Fibroblast of peridontal ligament (primary cell): Measurements from ENCODE around the gene KPNA4.
"Not testable (repeated sequence)": the region's sequence is repeated elsewhere in the genome, so short reads cannot be mapped to it uniquely, and the experiment has no call there.

Experiments used
- DNase-seq: peaks from one replicate; pipeline ENCODE4 v3.0.0-alpha.2; 2010; ENCODE audit errors: extremely low read depth

Gene KPNA4

DNA sequence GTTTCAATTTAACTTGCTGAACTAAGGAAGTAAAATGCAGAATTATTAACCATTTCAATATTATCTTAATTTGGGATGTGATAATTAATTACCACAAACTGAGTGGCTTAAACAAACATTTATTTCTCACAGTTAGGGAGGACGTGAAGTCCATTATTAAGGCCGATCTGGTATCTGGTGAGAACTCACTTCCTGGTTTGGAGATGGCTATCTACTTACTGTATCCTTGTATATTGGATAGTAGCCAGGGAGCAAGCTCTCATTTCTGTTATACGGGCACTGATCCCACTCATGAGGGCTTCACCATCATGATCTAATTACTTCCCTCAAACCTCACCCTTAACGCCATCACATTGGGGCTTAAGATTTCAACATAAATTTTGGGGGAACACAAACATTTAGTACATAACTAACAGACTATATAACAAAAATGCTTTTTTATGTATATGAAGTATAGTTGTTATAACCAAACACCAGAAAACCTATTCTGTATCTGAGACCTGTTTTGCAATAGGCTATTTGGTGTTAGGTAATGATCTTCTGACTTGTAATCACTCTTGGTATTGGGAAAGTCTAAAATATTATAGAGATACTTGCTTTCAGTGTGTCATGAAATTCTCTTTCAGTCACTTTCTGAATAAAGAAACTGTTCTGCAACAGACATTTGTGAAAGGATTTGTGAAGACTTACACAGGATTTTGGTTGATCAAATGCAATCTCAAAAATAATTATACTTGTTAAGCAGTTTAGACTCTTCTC, 4.7 kb upstream of the KPNA4 start:
- DNase-seq = peak; percentile 26

- DNase-seq = no peak
These were observed 3.6 kb upstream of the KPNA4 start for GRCh38 chr3:160568989-160569388.

DNA sequence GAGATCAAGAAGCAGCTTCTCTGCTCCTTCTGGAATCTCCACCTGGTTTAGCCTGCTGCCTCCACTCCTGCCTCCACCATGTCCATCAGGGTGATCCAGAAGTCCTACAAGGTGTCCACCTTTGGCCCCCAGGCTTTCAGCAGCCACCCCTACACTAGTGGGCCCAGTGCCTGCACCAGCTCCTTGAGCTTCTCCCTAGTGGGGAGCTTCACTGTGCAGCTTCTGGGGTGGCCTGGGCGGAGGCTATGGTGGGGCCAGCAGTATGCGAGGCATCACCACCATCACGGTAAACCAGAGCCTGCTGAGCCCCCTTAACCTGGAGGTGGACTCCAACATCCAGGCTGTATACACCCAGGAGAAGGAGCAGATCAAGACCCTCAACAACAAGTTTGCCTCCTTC, 2.4 kb upstream of the KPNA4 start:
- no peak for DNase-seq

GRCh38 chr3:160566499-160566898, 1.1 kb upstream of the KPNA4 start:
- no peak for DNase-seq

GRCh38 chr3:160564949-160565441, 376 bp downstream of the KPNA4 start:
- DNase-seq = peak; percentile 50

GRCh38 chr3:160564258-160564911, 986 bp downstream of the KPNA4 start:
- no peak for DNase-seq

DNA sequence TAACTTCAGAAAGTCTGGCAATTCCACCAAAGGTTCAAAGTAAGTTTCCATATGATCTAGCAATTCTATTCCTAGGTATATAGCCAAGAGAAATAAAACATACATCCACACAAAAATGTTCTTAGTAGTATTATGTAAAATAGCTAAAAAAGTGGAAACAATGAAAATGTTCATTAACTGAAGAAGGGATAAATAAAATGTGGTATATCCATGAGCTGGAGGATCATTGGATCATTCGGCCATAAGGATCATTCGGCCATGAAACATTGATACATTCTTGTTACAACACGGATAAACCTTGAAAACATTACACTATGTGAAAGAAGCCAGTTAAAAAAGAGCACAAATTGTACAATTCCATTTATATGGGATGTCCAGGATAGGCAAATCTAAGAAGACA, 2.4 kb downstream of the KPNA4 start:
- no peak for DNase-seq

- no peak for DNase-seq
These were observed 7.8 kb downstream of the KPNA4 start for GRCh38 chr3:160557571-160557970.

- DNase-seq = no peak
These were observed 9.2 kb downstream of the KPNA4 start for GRCh38 chr3:160556141-160556540.

GRCh38 chr3:160554980-160555379, 10.4 kb downstream of the KPNA4 start:
- no peak for DNase-seq

GRCh38 chr3:160553827-160554226, 11.5 kb downstream of the KPNA4 start:
- no peak for DNase-seq

- no peak for DNase-seq
These were observed 18.6 kb downstream of the KPNA4 start for GRCh38 chr3:160546727-160547126.

DNA sequence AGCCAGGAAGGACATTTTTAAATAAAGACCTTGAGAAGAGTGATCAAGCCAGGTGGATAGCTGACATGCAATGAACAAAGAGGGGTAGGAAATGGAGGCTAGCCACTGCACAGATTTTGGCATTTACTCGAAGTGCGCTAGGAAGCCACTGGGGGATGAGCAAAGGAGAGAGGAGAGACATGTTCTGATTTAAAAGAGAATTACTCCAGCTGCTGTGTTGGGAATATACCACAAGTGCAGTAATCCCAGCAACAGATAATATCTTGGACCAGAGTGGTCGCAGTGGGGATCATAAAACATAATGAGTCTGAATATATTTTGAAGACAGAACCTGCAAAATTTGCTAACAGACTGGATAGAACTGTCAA, 19.9 kb downstream of the KPNA4 start:
- DNase-seq = no peak

GRCh38 chr3:160544844-160545503, 20.4 kb downstream of the KPNA4 start:
- peak; percentile 40 for DNase-seq

GRCh38 chr3:160540551-160540950, 24.8 kb downstream of the KPNA4 start:
- DNase-seq = peak; percentile 23

DNA sequence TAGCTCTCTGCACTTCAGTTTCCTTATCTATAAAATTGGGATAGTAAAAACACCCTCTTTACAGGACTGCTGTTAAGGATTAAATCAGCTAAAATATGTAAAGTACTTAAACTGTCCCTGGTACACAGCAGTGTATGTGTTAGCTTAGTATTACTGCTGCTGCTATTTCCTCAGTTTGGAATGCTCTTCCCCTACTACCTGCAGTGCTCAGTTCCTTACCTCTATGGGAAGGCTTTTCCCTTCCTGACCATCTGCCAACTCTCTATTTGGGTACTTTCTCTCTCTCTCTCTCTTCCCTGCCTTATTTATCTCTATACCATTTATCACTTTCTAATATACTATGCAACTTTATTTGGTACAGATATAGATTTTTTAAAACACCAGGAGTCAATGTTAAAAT, 26.5 kb downstream of the KPNA4 start:
- DNase-seq = no peak

DNA sequence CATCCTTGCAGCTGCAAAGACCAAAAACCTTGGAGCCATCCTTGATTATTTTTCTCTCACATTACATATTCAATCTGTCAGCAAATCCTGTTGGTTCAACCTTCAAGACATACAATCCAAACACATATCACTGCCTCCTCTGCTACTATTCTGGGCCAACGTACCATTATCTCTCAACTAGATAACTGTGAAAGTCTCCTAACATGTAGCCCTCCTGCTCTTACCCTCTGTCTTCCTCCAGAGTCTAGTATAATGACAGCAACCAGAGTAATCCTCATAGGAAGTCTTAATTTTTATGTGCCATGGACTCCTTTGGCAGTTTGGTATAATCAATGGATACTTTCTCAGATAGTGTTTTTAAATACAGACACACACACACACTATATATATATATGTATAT, 27.6 kb downstream of the KPNA4 start:
- no peak for DNase-seq

DNA sequence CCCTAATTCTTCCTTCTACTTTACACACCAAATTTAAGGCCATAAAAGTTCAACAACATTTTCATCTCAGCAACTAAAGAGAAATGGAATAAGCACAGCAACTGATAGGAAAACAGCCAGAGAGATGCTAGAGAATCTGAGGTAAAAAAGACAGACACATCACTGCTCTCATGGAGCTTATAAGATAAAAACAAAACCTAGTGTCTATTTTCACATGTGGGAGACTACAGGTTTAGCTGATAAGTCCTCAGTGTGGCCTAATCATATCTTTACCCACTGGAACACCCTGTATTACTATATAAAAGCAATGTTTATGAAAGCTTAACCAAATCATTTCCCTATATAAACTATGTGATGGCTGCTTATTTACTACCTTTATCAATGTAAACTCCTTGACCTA, 33.0 kb downstream of the KPNA4 start:
- DNase-seq = no peak

- DNase-seq = no peak
These were observed 34.1 kb downstream of the KPNA4 start for GRCh38 chr3:160531311-160531710.

- not testable (repeated sequence) for DNase-seq
These were observed 49.0 kb downstream of the KPNA4 start for GRCh38 chr3:160516391-160516790.

GRCh38 chr3:160501325-160501724, 64.0 kb downstream of the KPNA4 start:
- no peak for DNase-seq

GRCh38 chr3:160498202-160498601, 67.2 kb downstream of the KPNA4 start:
- DNase-seq = no peak

GRCh38 chr3:160490166-160490565, 75.2 kb downstream of the KPNA4 start:
- DNase-seq = no peak
